GM21526 (cell line): ENCODE results near the gene COPS8.

Source experiments
- ATAC-seq: cut with Tn5 transposase; IDR thresholded peaks from one replicate; pipeline ENCODE4 v1.9.1; 2021; ENCODE audit warnings: moderate library complexity; ENCODE audit not compliant: unreplicated experiment, low FRiP score

COPS8 gene

DNA sequence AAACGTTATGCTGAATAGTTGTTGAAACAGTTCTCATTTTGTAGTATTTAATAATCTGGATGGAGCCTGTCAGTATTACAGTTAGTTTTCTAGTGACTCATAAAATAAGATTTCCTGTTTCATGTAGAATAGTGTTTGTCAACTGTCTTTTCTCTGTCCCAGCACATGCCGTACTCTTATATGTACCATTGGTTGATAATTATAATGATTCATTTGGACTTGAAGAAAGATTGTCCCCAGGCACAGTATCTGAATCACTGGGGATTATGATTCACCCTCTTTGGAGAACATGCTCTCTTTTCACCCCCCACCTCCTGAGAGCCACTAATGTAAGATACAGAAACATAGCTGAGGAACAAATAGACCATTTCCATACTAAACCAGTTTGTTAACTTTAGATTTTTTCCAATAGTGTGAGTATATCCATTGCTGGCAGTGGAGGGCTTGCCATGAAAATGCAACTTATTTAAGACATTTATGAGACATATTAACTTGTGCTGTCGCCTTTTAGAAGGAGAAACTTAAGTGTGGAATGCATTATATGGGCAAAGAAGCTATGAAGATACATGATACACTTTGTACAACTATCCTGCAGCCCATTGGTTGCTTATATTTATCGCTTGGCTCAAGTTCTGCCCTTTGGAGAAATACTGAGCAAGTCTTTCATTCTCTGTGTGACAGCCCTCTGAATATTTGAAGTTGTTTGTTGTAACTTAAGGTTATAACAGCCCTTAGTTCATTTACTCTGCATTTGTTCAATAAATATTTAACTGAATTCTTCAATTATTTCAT is 12.4 kb downstream of the COPS8 start:
- no peak for ATAC-seq

DNA sequence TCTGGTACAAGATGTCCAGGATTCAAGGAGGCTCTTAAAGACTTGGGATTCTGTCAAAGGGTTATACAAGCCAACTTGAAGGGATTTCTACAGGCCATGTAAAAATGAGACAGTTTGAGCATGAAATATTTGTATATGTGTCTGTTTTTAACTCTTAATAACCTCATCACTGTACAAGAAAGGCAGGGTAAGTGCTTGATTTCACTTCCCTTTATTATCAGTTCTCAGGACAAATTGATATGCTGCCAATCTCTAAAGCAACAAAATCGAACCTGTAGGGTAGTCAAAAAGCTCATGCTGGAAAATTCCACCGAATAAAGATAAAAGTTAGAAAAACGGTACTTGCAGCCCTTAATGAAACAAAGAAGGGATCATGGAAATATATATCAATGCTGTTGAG is 14.1 kb downstream of the COPS8 start:
- ATAC-seq = no peak

DNA sequence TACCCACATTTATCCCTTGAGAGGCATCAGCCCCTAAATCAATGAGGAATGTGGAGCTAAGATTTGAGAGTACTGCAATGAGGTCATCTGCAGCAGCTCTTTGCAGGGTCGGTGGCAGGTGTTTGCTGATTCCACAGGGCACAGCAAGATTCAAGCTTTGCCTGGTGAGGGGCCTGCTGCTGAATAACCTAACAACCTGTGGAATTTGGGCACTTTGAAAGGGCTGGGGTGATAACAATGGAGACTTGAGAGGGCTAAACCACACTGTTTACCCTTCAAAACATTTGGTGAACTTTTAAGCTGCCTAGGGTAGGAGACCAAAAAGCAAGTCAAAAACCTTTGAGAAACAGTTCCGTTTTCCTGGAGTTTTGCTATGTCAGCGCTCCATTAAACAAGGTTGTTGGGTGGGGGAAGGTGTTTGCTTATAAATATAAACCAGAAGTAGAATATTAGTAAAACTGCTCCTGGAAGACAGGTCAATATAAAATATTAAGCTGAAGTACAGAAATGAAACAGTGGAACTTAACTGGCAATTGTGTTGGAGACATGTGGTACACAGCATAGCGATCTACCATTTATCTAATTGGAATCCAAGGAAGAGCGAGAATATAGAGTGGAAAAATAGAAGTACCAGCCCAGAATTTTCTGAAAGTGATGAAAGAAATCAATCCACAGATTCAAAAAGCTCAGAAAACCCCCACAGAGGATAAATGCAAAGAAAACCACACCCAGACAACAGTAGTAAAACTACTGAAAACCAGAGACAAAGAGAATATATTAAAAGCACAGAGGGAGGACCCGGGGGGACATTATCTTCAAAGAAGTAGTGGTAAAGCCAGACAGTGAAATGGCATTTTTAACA is 15.7 kb downstream of the COPS8 start:
- ATAC-seq = no peak

GRCh38 chr2:237102428-237102827 is 16.7 kb downstream of the COPS8 start:
- no peak for ATAC-seq

- ATAC-seq = no peak
These were observed 23.8 kb downstream of the COPS8 start for GRCh38 chr2:237109421-237109934.

DNA sequence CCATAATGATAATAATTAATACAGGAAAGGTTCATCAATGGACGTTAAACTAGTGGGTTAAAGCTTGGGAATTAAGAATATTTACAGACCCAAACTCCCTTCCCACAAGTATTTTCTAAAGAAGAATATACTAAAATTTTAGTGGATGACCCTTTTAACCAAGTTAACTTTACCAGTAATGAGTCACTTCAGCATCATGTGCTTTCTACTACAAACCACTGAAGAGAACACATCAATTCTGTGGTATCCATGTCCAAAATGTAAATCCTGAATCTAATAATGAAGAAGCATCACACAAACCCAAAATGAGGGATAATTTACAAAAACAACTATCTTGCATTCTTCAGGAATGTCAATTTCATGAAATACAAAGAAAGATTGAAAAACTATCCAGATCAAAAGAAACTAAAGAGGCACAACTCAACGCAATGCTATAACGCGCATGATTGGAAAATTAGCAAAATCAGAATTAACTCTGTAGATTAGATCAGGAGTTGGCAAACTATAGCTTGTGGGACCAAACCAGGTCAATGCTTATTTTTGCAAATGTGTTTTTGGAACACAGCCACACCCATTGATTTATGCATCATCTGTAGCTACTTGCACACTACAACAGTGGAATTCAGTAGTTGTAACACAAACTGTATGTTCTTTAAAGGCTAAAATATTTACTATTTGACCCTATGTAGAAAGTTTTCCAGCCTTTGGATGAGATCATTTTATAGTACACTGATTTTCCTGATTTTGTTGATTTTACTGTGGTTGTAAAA is 27.5 kb downstream of the COPS8 start:
- ATAC-seq = no peak

- ATAC-seq = no peak
These were observed 30.2 kb downstream of the COPS8 start for GRCh38 chr2:237115870-237116269.

DNA sequence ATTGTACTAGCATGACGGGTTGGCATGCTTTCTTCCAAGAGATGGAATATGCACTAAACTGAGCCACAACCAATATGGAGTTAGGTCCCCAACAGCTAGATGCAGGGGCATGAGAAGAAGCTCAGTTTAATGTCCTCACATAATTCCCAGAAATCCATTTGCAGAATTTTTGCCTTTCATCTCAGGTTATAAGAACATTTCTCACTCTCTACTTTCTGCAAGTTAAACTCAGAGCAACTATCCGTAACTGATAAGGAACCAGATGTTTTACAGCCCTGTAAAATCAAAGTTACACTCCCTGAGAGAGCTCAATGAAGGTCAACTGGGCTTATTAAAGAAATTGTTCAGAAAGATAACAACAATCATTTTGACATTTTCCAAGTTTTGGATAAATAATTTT is 30.7 kb downstream of the COPS8 start:
- no peak for ATAC-seq

DNA sequence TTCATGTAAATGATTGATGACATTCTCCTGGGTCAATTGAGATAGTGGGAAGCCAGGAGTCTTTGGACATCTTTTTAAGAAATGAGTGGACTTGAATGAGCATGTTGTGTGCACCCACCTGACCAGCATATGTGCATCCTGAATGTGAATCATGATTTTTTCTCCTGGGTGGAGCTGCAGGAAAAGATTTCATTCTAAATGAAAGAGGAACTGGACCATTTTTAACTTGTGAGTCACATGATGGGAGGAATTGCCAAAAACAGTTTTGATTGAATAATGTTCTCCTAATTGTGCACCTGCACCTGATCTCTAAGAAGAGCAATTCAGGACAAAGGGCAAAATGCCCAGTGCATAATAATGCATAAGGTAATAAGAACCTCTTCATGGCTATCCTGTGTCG is 32.3 kb downstream of the COPS8 start:
- ATAC-seq = no peak

DNA sequence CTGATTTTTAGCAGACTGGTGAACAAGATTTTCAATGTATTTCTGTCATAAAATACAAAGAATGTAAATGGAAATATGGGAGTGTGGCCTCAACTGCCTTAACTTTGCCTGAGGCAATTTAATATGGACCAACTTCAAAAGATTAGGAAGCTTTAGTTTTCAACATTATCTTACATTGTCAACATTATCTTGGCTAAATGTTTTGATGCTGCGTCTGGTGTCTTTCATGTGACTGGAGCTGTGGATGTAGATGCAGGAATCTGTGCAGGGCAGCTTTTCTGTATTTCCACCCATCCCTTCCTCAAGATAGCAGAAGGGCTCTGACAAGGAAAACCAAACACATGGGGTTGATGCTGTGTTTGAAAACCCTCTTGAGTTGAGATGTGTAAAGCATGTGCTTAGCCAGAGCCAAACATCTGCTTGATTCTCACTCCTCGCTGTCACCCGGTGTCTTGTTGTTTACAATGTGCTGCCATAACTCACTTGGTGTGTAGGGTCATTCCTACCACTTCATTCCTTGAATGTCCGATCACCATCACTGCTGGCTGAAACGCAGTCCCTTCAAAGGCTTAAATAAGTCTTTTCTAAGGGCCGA is 33.0 kb downstream of the COPS8 start:
- no peak for ATAC-seq

GRCh38 chr2:237120916-237121315 is 35.2 kb downstream of the COPS8 start:
- ATAC-seq = no peak

DNA sequence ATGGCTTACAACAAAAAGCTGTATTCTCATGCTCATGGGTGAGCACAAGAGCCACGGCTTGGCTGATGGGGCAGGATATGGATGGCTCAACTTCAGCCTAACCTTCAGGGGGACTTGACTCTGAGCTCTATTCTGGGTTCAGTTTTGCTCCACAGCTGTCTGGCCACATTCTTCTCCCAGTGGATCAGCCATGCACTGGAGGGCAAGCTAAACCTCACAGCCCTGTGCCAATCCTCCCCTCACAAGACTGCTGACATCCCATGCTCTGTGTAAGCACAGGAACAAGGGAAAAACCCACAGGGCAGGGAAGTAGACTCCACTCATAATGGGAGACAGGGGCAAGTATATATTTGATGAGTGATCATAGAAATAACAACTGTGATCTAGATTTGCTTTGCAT is 35.6 kb downstream of the COPS8 start:
- no peak for ATAC-seq

DNA sequence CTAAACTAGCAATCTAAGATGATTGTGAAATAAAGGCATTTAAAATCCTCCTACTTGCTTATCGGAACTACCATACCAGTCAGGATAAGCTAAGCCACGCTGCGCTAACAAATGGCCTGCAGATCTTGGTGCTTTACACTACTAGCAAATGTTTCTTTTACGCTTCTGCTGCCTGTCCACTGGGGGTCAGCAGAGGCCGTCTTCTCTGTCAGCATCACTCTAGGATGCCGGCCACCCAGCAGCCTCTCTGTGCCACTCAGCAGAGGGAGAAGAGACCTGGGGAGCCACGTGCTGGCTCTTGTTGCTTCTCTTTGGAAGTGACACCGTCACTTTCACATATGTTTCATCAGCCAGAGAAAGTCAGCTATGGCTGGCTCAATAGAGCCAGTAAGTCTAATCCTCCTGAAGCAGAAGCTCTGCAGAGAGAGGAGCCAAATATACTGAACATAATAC is 36.6 kb downstream of the COPS8 start:
- ATAC-seq = peak; percentile 50

DNA sequence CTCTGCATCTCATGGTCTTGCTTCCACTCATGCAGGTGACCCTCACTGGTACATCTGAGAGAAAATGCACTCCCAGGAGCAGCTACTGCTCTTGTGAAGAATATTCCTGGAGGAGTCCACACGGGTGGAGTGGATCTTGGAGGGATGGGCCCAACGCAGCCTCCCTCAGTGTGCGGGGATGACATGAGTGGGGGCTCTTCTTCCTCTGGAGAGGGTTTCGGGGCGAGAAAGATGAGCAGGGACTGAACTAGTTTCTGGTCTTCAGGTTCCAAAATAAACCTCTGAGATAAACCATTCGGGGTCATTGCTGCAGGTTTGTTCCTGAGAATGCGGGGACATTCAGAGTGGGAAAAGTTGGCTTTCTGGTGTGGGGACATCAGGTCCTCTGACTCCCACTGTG is 39.1 kb downstream of the COPS8 start:
- ATAC-seq = no peak

DNA sequence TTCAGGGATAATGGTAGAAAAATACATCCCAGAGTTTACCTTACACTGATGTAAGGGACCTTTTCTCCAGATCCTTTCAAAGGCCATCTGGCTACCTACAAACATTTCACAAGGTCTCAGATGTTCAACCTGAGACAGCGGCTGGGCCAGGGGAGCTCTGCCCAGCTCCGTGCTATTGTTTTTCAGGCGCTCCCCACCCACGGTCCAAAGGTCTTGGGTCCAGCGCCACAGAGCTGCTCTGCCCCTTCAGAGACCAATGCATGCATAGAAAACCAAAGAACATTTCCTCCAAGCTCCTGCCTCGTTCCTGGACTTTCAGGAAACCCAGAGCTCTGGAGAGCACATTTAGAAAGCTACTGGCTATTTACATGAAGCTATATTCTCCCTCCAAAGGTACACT is 40.3 kb downstream of the COPS8 start:
- no peak for ATAC-seq

DNA sequence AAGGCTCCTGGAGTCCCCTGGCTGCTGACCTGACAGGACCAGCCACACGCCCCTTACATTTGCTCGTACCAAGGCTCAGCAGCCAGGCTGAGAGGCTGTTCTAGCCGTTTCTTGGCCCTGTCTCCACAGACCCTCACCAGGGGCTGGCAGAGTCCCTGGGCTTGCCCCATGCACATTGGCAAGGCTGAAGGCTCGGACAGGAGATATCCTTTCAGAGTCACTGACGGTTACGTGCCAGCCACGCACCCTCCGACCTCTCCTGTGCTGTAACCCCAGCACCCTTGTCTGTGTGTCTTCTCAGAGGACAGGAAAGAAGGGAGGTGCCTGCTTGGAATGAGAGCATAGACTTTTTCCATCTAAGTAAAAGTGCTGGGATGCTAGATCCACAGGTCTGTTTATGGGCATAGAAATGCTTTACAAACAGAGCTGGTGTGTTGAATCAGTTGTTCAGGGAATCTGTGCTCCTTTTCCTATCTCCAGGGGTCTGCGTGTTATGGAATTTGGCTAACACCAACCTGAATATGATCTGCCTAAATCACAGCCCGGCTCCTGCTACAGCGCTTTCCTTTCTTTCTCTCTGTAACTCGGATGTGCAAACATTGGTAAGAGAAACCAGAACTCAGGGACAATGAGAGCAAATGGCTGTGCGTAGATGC is 41.0 kb downstream of the COPS8 start:
- no peak for ATAC-seq

GRCh38 chr2:237128026-237128703 is 42.5 kb downstream of the COPS8 start:
- ATAC-seq = no peak

- no peak for ATAC-seq
These were observed 43.3 kb downstream of the COPS8 start for GRCh38 chr2:237128845-237129592.
